GM12872 (cell line): ENCODE measurements around the gene CER1.

Experiments
- TF ChIP-seq, protein P1 (sequence below): IDR thresholded peaks from 3 replicates; pipeline ENCODE4 v1.5.1; 2011; ENCODE audit warnings: low read depth, mild to moderate bottlenecking, low read length, moderate library complexity; ENCODE audit not compliant: insufficient read depth

CER1 gene

DNA sequence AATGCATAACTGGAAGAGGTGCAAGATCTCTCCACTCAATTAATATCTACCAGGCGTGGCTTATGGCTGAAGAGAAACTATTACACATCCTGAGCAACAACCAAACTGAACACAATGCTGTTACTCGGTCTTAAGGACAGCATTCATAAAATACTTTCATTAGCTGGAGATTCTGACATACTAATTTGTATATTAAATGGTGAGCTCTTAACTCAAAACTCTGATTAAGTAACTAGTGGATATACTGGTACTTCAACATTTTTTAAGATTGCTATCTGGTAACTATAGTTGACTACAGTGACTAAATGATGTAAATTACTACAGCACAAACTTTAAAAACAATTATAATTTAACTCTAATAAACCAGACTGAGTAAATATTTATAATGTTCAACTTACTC lies 45.1 kb downstream of the CER1 start:
- TF ChIP-seq, protein P1, sequence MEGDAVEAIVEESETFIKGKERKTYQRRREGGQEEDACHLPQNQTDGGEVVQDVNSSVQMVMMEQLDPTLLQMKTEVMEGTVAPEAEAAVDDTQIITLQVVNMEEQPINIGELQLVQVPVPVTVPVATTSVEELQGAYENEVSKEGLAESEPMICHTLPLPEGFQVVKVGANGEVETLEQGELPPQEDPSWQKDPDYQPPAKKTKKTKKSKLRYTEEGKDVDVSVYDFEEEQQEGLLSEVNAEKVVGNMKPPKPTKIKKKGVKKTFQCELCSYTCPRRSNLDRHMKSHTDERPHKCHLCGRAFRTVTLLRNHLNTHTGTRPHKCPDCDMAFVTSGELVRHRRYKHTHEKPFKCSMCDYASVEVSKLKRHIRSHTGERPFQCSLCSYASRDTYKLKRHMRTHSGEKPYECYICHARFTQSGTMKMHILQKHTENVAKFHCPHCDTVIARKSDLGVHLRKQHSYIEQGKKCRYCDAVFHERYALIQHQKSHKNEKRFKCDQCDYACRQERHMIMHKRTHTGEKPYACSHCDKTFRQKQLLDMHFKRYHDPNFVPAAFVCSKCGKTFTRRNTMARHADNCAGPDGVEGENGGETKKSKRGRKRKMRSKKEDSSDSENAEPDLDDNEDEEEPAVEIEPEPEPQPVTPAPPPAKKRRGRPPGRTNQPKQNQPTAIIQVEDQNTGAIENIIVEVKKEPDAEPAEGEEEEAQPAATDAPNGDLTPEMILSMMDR = no peak

DNA sequence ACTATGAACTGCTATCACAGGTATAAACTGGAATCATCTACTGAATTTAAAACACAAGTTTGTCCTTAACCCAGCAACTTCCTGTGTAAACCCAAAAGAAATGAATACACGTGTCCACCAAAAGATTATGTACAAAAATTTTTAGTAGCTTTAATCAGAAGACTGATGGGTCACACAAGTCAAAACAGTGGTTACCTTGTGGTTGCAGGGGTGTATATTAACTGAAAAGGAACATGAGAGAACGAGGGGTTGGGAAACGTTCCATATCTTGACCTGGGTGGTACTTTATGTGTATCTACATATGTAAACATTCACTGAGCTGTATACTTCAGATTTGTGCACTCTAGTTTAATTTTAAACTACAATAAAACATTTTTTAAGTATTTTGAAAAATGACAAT lies 47.9 kb downstream of the CER1 start:
- TF ChIP-seq, protein P1 = no peak

- TF ChIP-seq, protein P1 = no peak
Observed at GRCh38 chr9:14671377-14671776, 51.2 kb downstream of the CER1 start.

DNA sequence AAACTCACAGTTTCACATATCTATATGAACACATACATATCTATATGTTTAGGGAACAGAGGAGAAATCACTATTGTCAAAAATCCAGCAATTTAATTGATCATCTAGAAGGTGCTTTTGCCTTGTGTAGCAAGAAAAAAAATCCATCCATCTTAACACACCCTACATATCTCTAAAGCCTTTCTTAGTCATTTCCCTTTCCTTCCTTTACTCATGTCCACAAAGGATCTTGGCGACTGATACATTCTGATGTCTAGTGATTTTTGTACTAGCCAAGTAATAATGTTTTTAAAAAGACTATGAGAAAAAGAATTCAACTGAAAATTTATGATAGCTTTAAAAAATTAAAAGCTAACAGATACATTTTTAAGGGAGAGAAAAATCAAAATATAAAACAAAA lies 51.8 kb downstream of the CER1 start:
- TF ChIP-seq, protein P1 = no peak
